HepG2 (cell line): ENCODE data around the gene PPM1K. TPM values are rescaled to one million over a fixed set of nuclear protein-coding genes. Genes with fewer than 3 reads are reported as not detected.

Experiments used
- DR1 ChIP-seq: sonication (generic); formaldehyde crosslinking; IDR thresholded peaks from 2 replicates; pipeline ENCODE4 v1.8.0; 2021; ENCODE audit warnings: mild to moderate bottlenecking, missing genetic modification reagents, inconsistent platforms
- FOSL2 ChIP-seq: sonication (generic); formaldehyde crosslinking; IDR thresholded peaks from 2 replicates; pipeline ENCODE4 v1.4.0; 2020; ENCODE audit warnings: missing genetic modification reagents
- FOXK1 ChIP-seq: sonication (generic); formaldehyde crosslinking; IDR thresholded peaks from 2 replicates; pipeline ENCODE4 v1.4.0; 2020; ENCODE audit warnings: low read depth, missing genetic modification reagents, borderline replicate concordance
- HINFP ChIP-seq: sonication (generic); formaldehyde crosslinking; IDR thresholded peaks from 2 replicates; pipeline ENCODE4 v1.4.0; 2020; ENCODE audit warnings: low read depth, mild to moderate bottlenecking, missing genetic modification reagents
- KLF9 ChIP-seq: IDR thresholded peaks from 2 replicates; pipeline ENCODE4 v1.6.1; 2016; ENCODE audit warnings: low read depth
- KMT2B ChIP-seq: IDR thresholded peaks from 2 replicates; pipeline ENCODE4 v1.6.1; 2016; ENCODE audit warnings: missing genetic modification reagents, missing compliant biosample characterization
- LCORL ChIP-seq, 2 experiments: fragments of 450-650 bp in 1 of 2; sonication (generic) in 1 of 2; formaldehyde crosslinking in 1 of 2; IDR thresholded peaks; 2 replicates each; pipeline versions ENCODE4 v1.5.0 to v1.6.1; 2017 to 2020; ENCODE audit warnings: antibody characterized with exemption in 1 of 2, missing genetic modification reagents in 1 of 2
- MYC ChIP-seq: sonication (generic); formaldehyde crosslinking; IDR thresholded peaks from 2 replicates; pipeline ENCODE4 v1.9.0; 2021; ENCODE audit warnings: missing genetic modification reagents, borderline replicate concordance
- NKX3-1 ChIP-seq: sonication (generic); formaldehyde crosslinking; IDR thresholded peaks from 2 replicates; pipeline ENCODE4 v1.5.0; 2020; ENCODE audit warnings: missing genetic modification reagents
- SP1 ChIP-seq, 2 experiments: fragments of 450-650 bp in 1 of 2; sonication (generic) in 1 of 2; formaldehyde crosslinking in 1 of 2; IDR thresholded peaks; 2 replicates each; pipeline versions ENCODE4 v1.4.0 to v1.6.1; 2016 to 2020; ENCODE audit warnings: missing genetic modification reagents in 1 of 2
- ZNF383 ChIP-seq: sonication (generic); formaldehyde crosslinking; IDR thresholded peaks from 2 replicates; pipeline ENCODE4 v1.4.0; 2020; ENCODE audit warnings: missing genetic modification reagents, mild to moderate bottlenecking, borderline replicate concordance
- ZNF646 ChIP-seq: sonication (generic); formaldehyde crosslinking; IDR thresholded peaks from 2 replicates; pipeline ENCODE4 v1.9.0; 2021; ENCODE audit warnings: mild to moderate bottlenecking, missing genetic modification reagents
- ZNF792 ChIP-seq: IDR thresholded peaks from 2 replicates; pipeline ENCODE4 v1.6.1; 2016
- polyA plus RNA-seq, 8 experiments: library from polyadenylated mRNA; depleted of rRNA in 3 of 8; stranded (reverse) in 7 of 8; unstranded in 1 of 8; fragments of >200 nt; fragmentation: Illumina TruSeq in 4 of 8; extraction: Trizol in 4 of 8; gene quantifications; 2 replicates each; pipeline versions ENCODE4 v1.2.1 to v1.2.3, GENCODE V29; 2011 to 2016; ENCODE audit warnings: low read depth in 4 of 8, missing spikeins in 1 of 8, mixed read lengths in 1 of 8; ENCODE audit not compliant: insufficient read depth in 1 of 8
- total RNA-seq, 5 experiments: library from RNA; depleted of rRNA; stranded (reverse); fragments of >200 nt; fragmentation: Illumina TruSeq; extraction: Trizol; gene quantifications; 2 replicates each; pipeline ENCODE4 v1.2.3, GENCODE V29; 2016; ENCODE audit warnings: low read depth in 1 of 5
- TF ChIP-seq, protein P1 (sequence below): IDR thresholded peaks from 2 replicates; pipeline ENCODE4 v1.6.1; 2016; ENCODE audit warnings: missing compliant biosample characterization, missing genetic modification reagents, borderline replicate concordance
- TF ChIP-seq, protein P2 (sequence below): sonication (generic); formaldehyde crosslinking; IDR thresholded peaks from 2 replicates; pipeline ENCODE4 v1.4.0; 2020; ENCODE audit warnings: missing genetic modification reagents, low read depth, mild to moderate bottlenecking, borderline replicate concordance

PPM1K gene
- total and polyA plus RNA-seq, 2 of the 13 experiments (the other 11 are each of a cell fraction or from before 2014, with no cell fraction given), result 11.9 to 17.8 TPM

DNA sequence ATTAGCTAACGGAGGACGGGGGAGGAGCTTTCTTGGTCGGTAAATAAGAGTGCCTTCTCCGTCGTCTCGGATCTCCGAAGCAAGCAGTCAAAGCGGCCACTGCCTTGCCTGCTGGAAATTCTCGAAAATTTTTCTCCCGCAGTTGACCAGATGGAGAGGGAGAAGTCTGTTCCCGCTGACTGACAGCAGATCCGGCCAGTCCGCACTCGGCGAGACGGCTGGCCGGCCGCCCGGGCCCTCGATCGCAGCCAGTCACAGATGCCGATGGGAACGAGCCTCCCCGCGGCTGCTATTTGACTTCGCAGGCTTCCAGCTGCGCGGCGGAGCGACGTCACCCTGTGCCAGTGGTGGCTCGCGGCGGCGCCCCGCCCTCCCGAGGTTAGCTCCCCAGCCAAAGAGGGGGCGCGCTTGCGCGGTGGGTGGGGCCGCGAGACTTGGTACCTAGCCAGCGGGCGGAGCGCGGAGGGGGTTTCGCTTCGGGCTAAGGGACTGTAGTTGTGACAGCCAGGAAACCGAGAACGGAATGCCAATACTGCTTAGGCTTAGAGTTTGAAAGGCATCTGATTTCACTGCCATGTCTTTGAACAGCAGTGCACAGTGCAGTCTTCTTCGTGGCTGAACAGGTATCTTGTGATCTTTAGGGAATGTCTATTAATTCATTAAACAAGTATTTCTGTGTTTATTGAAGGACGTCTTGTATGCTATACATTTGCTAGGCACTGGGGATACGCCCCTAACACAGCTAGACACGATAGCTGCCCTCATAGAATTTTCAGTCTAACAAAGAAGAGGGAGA, at the start of gene PPM1K (continued):
- TF ChIP-seq ZNF646 (CRISPR knock-in tag) (no peak), ZNF792 (CRISPR knock-in tag) (0 out of 2 replicates have a peak, but pooled peaks have one; percentile 17), FOSL2 (CRISPR knock-in tag) (peak; percentile 37; the same call in 1 of the 2 replicates), NKX3-1 (CRISPR knock-in tag) (peak; percentile 75; the same call in 1 of the 2 replicates), ZNF383 (CRISPR knock-in tag) (0 out of 2 replicates have a peak, but pooled peaks have one; percentile 77), HINFP (CRISPR knock-in tag) (0 out of 2 replicates have a peak, but pooled peaks have one; percentile 62), FOXK1 (CRISPR knock-in tag) (peak; percentile 16; the same call in 1 of the 2 replicates), MYC (CRISPR knock-in tag) (0 out of 2 replicates have a peak, but pooled peaks have one; percentile 17), DR1 (CRISPR knock-in tag) (peak; percentile 70; the same call in 1 of the 2 replicates), SP1 (IDR thresholded peaks at IDR 0.05) (no peak), SP1 (CRISPR knock-in tag; IDR thresholded peaks at IDR 0.05) (peak; percentile 68), KLF9 (CRISPR knock-in tag) (0 out of 2 replicates have a peak, but pooled peaks have one; percentile 28), LCORL (IDR thresholded peaks at IDR 0.05) (no peak), LCORL (CRISPR knock-in tag; IDR thresholded peaks at IDR 0.05) (0 out of 2 replicates have a peak, but pooled peaks have one; percentile 28), KMT2B (CRISPR knock-in tag) (peak; percentile 83; the same call in 1 of the 2 replicates)
- TF ChIP-seq, protein P1, sequence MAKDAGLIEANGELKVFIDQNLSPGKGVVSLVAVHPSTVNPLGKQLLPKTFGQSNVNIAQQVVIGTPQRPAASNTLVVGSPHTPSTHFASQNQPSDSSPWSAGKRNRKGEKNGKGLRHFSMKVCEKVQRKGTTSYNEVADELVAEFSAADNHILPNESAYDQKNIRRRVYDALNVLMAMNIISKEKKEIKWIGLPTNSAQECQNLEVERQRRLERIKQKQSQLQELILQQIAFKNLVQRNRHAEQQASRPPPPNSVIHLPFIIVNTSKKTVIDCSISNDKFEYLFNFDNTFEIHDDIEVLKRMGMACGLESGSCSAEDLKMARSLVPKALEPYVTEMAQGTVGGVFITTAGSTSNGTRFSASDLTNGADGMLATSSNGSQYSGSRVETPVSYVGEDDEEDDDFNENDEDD (CRISPR knock-in tag), result peak; percentile 55; the same call in 1 of the 2 replicates
- TF ChIP-seq, protein P2, sequence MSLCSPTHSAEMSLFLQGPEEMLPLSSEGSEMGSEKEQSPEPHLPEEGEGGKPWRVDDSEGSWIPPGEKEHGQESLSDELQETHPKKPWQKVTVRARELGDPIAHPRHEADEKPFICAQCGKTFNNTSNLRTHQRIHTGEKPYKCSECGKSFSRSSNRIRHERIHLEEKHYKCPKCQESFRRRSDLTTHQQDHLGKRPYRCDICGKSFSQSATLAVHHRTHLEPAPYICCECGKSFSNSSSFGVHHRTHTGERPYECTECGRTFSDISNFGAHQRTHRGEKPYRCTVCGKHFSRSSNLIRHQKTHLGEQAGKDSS (CRISPR knock-in tag), result peak; percentile 52; the same call in 1 of the 2 replicates
